Uterus (tissue), 4 donors: Measurements from ENCODE around the gene ITM2B. TPM values are rescaled to one million over a fixed set of nuclear protein-coding genes. Genes with fewer than 3 reads are reported as not detected.

ENCODE experiments used
- DNase-seq, 2 donors: peaks; one replicate each; pipeline ENCODE4 v3.0.0-alpha.2; 2019 to 2020
- H3K27ac ChIP-seq, 2 donors: fragments of 200-600 bp; sonication (generic); 1 replicate in 1 of 2; 2 replicates in 1 of 2; pipeline ENCODE4 v1.5.1; 2016 to 2018
- H3K27me3 ChIP-seq, 2 donors: fragments of 200-600 bp; sonication (generic); one replicate each; pipeline ENCODE4 v1.5.1; 2018 to 2019; ENCODE audit warnings: control low read depth in 1 of 2
- H3K36me3 ChIP-seq, 2 donors: fragments of 200-600 bp; sonication (generic); one replicate each; pipeline ENCODE4 v1.5.1; 2019; ENCODE audit warnings: control low read depth in 1 of 2
- H3K4me1 ChIP-seq, 2 donors: fragments of 200-600 bp; sonication (generic); one replicate each; pipeline ENCODE4 v1.5.1; 2018 to 2019; ENCODE audit warnings: control low read depth in 1 of 2
- H3K4me3 ChIP-seq, 2 donors: fragments of 200-600 bp; sonication (generic); 1 replicate in 1 of 2; 2 replicates in 1 of 2; pipeline ENCODE4 v1.5.1; 2018 to 2019; ENCODE audit warnings: mild to moderate bottlenecking in 1 of 2
- H3K9me3 ChIP-seq, 2 donors: fragments of 200-600 bp; sonication (generic); one replicate each; pipeline ENCODE4 v1.5.1; 2019; ENCODE audit warnings: control low read depth in 1 of 2
- CTCF ChIP-seq, 4 experiments: fragments of 200-600 bp in 2 of 4; fragments of 450-650 bp in 2 of 4; sonication (generic) in 2 of 4; IDR thresholded peaks; one replicate each; pipeline ENCODE4 v1.5.1; 2016 to 2019; ENCODE audit warnings: antibody characterized with exemption in 4 of 4, mild to moderate bottlenecking in 2 of 4, moderate library complexity in 1 of 4
- POLR2A ChIP-seq, 2 donors: fragments of 450-650 bp; IDR thresholded peaks; one replicate each; pipeline ENCODE4 v1.6.1; 2016; ENCODE audit warnings: antibody characterized with exemption in 2 of 2, mild to moderate bottlenecking in 1 of 2, moderate library complexity in 1 of 2
- intact Hi-C: fragments of 100-400 bp; cut with DNase I; formaldehyde crosslinking; loops from one replicate; pipeline ENCODE4 v1.15.1; 2023; ENCODE audit warnings: low total_unique reads
- total RNA-seq, 4 donors: library from RNA; depleted of rRNA in 3 of 4; stranded (reverse); fragments of >200 nt in 3 of 4; gene quantifications; one replicate each; pipeline versions ENCODE4 v1.1.0 to v1.2.4, GENCODE V29; 2014 to 2023
- donor health status: DM: yes; HTN: yes; CAD: no.

The ITM2B gene
- total RNA-seq, 4 donors from 2014 or later = 326 to 725 (median 565) TPM

- H3K4me1 ChIP-seq = peaks cover under 1 to 8% of the 10 kb centered on the region in 2 donors
- no peaks in the 10 kb centered on the region for H3K27me3 ChIP-seq
Measured at GRCh38 chr13:48242677-48243076, 9.7 kb downstream of the ITM2B start.

GRCh38 chr13:48244159-48244558, 11.2 kb downstream of the ITM2B start:
- no peak overlapping the region for H3K4me3 ChIP-seq
- no peak for TF ChIP-seq POLR2A (IDR thresholded peaks at IDR 0.05)
- no peak for TF ChIP-seq CTCF (IDR thresholded peaks at IDR 0.05)
- no peaks in the 10 kb centered on the region for H3K27me3 ChIP-seq
- H3K36me3 ChIP-seq = no peaks in the 10 kb centered on the region
- no peak for DNase-seq
- H3K27ac ChIP-seq = no peak overlapping the region
- H3K4me1 ChIP-seq = peaks cover 6 to 15% of the 10 kb centered on the region in 2 donors
- intact Hi-C loops = no loop called here
- no peaks in the 10 kb centered on the region for H3K9me3 ChIP-seq

More at GRCh38 chr13:48242677-48243076, 9.7 kb downstream of the ITM2B start:
- TF ChIP-seq CTCF (IDR thresholded peaks at IDR 0.05) (no peak), POLR2A (IDR thresholded peaks at IDR 0.05) (no peak)
- no peak overlapping the region for H3K27ac ChIP-seq
- H3K4me3 ChIP-seq = no peak overlapping the region
- no peak for DNase-seq
- H3K9me3 ChIP-seq = no peaks in the 10 kb centered on the region
- H3K36me3 ChIP-seq = no peaks in the 10 kb centered on the region
- intact Hi-C loops = no loop called here

GRCh38 chr13:48246102-48246501, 13.1 kb downstream of the ITM2B start:
- Histone ChIP-seq H3K4me3 (no peak overlapping the region), H3K36me3 (no peaks in the 10 kb centered on the region), H3K27ac (no peak overlapping the region), H3K27me3 (no peaks in the 10 kb centered on the region), H3K9me3 (no peaks in the 10 kb centered on the region), H3K4me1 (peaks cover 6 to 17% of the 10 kb centered on the region in 2 donors)
- no peak for DNase-seq
- intact Hi-C loops = no loop called here
- TF ChIP-seq POLR2A (IDR thresholded peaks at IDR 0.05) = no peak

GRCh38 chr13:48249018-48249417, 16.0 kb downstream of the ITM2B start:
- no peak for DNase-seq
- Histone ChIP-seq H3K36me3 (no peaks in the 10 kb centered on the region), H3K9me3 (no peaks in the 10 kb centered on the region), H3K27ac (no peak overlapping the region), H3K4me3 (no peak overlapping the region), H3K4me1 (peaks cover 6 to 11% of the 10 kb centered on the region in 2 donors), H3K27me3 (no peaks in the 10 kb centered on the region)
- TF ChIP-seq CTCF (IDR thresholded peaks at IDR 0.05) (no peak), POLR2A (IDR thresholded peaks at IDR 0.05) (no peak)
- intact Hi-C loops = no loop called here

- intact Hi-C loops = no loop called here
- DNase-seq = peak in 1 of 2 donors; percentile 34
- peak overlapping the region; percentile 24 to 43 for H3K27ac ChIP-seq
Measured at GRCh38 chr13:48251611-48252081, 18.6 kb downstream of the ITM2B start.

More at GRCh38 chr13:48251611-48252081, 18.6 kb downstream of the ITM2B start:
- no peak for TF ChIP-seq POLR2A (IDR thresholded peaks at IDR 0.05)
- TF ChIP-seq CTCF (IDR thresholded peaks at IDR 0.05) = no peak
- Histone ChIP-seq H3K4me3 (no peak overlapping the region), H3K4me1 (peaks cover 6 to 8% of the 10 kb centered on the region in 2 donors), H3K9me3 (no peaks in the 10 kb centered on the region), H3K36me3 (no peaks in the 10 kb centered on the region), H3K27me3 (no peaks in the 10 kb centered on the region)
